ENCODE measurements around the gene CCDC154. TPM values are rescaled to one million over a fixed set of nuclear protein-coding genes. Genes with fewer than 3 reads are reported as not detected.

The CCDC154 gene
- total RNA-seq, 6 experiments from 2014 or later = 0.25 to 1.7 (median 0.79) TPM; not detected in 1

GRCh38 chr16:1428511-1428910 is 15.8 kb downstream of the CCDC154 start:
- no peak overlapping the region for H3K4me3 ChIP-seq
- peak in 3 of 4 donors; percentile 33 to 45 (median 43) for ATAC-seq
- no peak overlapping the region for H3K27ac ChIP-seq

GRCh38 chr16:1427473-1428461 is 16.6 kb downstream of the CCDC154 start:
- intact Hi-C loops (cut with DNase I) = no loop called here

More at GRCh38 chr16:1428511-1428910, 15.8 kb downstream of the CCDC154 start:
- Histone ChIP-seq H3K9me3 (no peaks in the 10 kb centered on the region), H3K27me3 (no peaks in the 10 kb centered on the region), H3K36me3 (no peaks in the 10 kb centered on the region), H3K4me1 (peaks cover 0 to 11% (median 5%) of the 10 kb centered on the region in 4 donors)
- intact Hi-C loops (cut with DNase I) = no loop called here
- DNase-seq = peak in 1 of 3 donors; percentile 45
- peak in 2 of 4 donors; percentile 28 to 34 for TF ChIP-seq CTCF (IDR thresholded peaks at IDR 0.05)
- TF ChIP-seq POLR2A (IDR thresholded peaks at IDR 0.05) = no peak
- 17% methylated on average over 1 of the region's 21 CpGs for WGBS (ENCODE audit: insufficient coverage, low coverage, low lambda C conversion rate, missing lambda C conversion rate)

GRCh38 chr16:1426734-1427471 is 17.5 kb downstream of the CCDC154 start:
- Histone ChIP-seq H3K4me1 (peaks cover 0 to 11% (median 5%) of the 10 kb centered on the region in 4 donors), H3K9me3 (no peaks in the 10 kb centered on the region), H3K27ac (no peak overlapping the region), H3K36me3 (no peaks in the 10 kb centered on the region), H3K4me3 (no peak overlapping the region), H3K27me3 (no peaks in the 10 kb centered on the region)
- DNase-seq (no peak), ATAC-seq (no peak)
- intact Hi-C loops (cut with DNase I) = no loop called here
- TF ChIP-seq POLR2A (IDR thresholded peaks at IDR 0.05) (no peak), CTCF (IDR thresholded peaks at IDR 0.05) (no peak)
- WGBS (ENCODE audit: insufficient coverage, low coverage, low lambda C conversion rate, missing lambda C conversion rate) = 100% methylated on average over 1 of the region's 42 CpGs

More at GRCh38 chr16:1427473-1428461, 16.6 kb downstream of the CCDC154 start:
- Histone ChIP-seq H3K9me3 (no peaks in the 10 kb centered on the region), H3K36me3 (no peaks in the 10 kb centered on the region), H3K4me3 (no peak overlapping the region), H3K27ac (no peak overlapping the region), H3K27me3 (no peaks in the 10 kb centered on the region), H3K4me1 (peaks cover 0 to 11% (median 5%) of the 10 kb centered on the region in 4 donors)
- no peak for ATAC-seq
- DNase-seq = peak in 1 of 3 donors; percentile 21
- WGBS (ENCODE audit: insufficient coverage, low coverage, low lambda C conversion rate, missing lambda C conversion rate) = 73% methylated on average over 12 of the region's 53 CpGs
- no peak for TF ChIP-seq POLR2A (IDR thresholded peaks at IDR 0.05)
- no peak for TF ChIP-seq CTCF (IDR thresholded peaks at IDR 0.05)

GRCh38 chr16:1425616-1426370 is 18.6 kb downstream of the CCDC154 start:
- TF ChIP-seq POLR2A (IDR thresholded peaks at IDR 0.05) = no peak
- no peak for TF ChIP-seq CTCF (IDR thresholded peaks at IDR 0.05)
- Histone ChIP-seq H3K36me3 (no peaks in the 10 kb centered on the region), H3K4me3 (no peak overlapping the region), H3K27ac (no peak overlapping the region), H3K27me3 (no peaks in the 10 kb centered on the region), H3K9me3 (no peaks in the 10 kb centered on the region), H3K4me1 (peaks cover 0 to 7% (median 3%) of the 10 kb centered on the region in 4 donors)
- intact Hi-C loops (cut with DNase I) = no loop called here
- 83% methylated on average over 2 of the region's 16 CpGs for WGBS (ENCODE audit: insufficient coverage, low coverage, low lambda C conversion rate, missing lambda C conversion rate)
- ATAC-seq (no peak), DNase-seq (no peak)

Data from right lobe of liver (tissue), 6 donors.